ENCODE results near the gene CENPE.

CENPE gene

DNA sequence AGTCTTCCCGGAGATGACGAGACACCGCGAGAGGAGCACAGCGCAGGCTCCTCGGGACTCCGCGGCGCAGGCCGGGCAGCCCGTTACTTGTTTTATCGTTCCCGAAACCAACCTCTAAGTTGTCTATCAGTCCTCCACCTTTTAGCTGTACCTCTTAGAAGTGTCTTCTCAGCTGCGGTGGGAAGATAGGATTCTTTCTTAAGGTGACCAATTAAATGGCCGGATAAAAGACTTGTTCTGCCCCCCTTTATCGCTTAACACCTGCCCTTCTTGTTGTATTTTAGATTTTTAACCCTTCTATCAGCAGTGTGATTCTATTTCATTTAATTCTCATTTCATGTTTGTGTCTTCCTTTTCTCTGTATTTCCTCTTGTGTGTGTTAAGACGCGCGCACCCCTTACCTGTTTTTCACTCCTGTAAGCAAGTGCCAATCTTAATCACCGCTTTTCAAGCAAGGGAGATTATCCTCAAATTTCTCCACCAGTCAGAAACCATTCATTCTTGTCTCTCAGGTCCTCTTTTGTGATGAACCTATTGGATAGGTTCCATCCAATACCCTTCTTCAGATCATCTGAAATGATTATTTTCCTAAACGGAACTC, 121.3 kb downstream of the CENPE start, which contains the start of gene SLC9B2:
Gene SLC9B2 (minus strand): TSS at position 15 of the 601 bp plus-strand sequence. CDS start 9,211 bp downstream, outside the sequence.
- DNase-seq (ENCODE audit: low spot score) = no peak

- peak; percentile 67 for DNase-seq (ENCODE audit: low spot score)
These were observed 122.0 kb downstream of the CENPE start for GRCh38 chr4:103075894-103076746.

DNA sequence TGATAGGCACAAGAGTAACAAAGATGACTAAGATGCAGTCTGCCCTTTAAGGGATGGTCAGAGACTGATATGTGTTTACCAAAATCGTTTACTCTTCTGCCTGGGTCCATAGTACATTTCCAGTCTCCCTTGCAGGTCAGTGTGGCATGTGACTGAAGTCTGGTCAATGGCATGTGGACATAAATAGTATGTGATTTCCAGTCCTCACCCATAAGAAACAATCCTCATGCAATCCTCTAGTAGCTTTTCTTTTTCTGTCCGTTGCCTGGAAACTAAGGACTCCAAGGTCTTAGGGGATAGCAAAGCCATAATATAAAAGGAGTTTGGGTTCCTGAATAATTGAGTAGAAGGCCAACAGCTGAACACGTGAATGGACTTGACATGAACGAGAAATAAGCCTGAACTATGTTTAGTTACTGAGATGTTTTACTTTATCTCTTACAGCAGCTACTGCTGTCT, 122.7 kb downstream of the CENPE start:
- peak; percentile 26 for DNase-seq (ENCODE audit: low spot score)

GRCh38 chr4:103074744-103075434, 123.3 kb downstream of the CENPE start:
- DNase-seq (ENCODE audit: low spot score) = no peak

DNA sequence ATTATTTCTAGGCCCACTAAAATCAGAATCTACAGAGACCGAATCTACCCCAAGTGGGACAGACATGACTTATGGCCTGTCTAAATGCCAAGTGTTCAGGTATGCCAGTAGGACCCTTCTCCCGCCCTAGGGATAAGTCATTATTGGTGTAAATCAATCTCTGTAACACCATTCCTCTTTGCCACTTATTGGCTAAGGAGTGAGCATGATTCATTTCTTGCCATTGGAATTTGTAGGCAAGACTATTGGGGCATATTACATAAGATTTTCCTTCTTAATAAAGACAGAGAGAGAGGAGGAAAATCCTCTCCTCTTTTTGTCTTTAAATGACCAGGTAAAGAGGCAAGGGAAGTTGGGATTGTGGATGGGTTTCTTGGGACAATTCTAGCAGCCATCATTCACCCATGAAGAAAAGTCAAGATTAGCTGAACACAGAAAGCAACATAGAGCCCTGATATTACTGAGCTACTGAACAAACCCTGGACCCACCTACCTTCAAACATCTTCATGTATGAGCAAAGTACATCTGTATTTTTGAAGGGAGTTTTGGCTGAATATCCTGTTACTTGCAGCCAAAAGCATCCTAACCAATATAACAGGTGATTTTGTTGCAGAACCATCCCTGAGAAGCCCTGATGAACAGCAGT, 124.2 kb downstream of the CENPE start:
- no peak for DNase-seq (ENCODE audit: low spot score)

- peak; percentile 55 for DNase-seq (ENCODE audit: low spot score)
These were observed 130.1 kb downstream of the CENPE start for GRCh38 chr4:103067841-103068547.

GRCh38 chr4:103060453-103061148, 137.5 kb downstream of the CENPE start:
- no peak for DNase-seq (ENCODE audit: low spot score)
